Amniotic stem cell (primary cell): ENCODE measurements around the gene F10.

Source experiments
- DNase-seq: peaks from one replicate; lab custom pipeline; 2025; lab: John Stamatoyannopoulos, UW

Gene F10

GRCh38 chr13:113086991-113087922 is 35.3 kb upstream of the F10 start:
- no peak for DNase-seq

DNA sequence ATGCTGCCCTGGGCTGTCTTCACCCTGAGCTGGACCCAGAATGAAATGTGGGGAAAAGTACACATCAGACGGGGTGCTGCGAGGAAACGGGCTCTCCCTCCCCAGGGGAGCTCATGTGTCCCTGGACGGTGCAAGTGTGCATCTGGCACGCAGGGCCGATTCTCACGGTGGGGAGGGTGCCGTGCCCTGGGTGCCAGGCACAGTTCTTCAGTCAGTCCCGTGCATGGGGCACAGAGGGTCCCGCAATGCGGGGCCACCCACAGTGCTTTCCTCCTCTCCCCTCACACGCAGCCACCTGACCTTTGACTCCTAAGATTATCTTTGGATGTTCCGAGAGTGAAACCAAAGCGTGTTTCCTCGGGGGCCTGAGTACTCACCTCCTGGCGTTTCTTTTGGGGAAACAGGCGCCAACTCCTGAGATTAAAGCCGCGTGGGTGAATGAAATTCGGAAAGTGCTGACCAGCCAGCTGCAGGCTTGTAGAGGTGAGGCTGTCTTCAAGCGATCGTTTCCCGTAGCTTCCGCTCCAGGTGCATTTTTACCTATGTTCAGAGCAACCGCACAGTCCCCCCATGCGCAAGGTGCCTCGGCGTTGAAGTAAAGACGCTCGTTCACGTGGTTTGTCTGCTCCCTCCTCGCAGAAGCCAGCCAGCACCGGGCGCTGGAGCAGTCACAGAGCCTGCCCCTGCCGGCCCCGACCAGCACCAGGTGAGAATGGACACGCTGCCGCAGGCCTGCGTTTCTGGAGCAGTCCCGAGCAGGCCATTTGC is 34.5 kb upstream of the F10 start:
- DNase-seq: no peak

- no peak for DNase-seq
Observed at GRCh38 chr13:113088691-113089020, 33.9 kb upstream of the F10 start.

- DNase-seq: no peak
Observed at GRCh38 chr13:113089693-113090414, 32.7 kb upstream of the F10 start.

DNA sequence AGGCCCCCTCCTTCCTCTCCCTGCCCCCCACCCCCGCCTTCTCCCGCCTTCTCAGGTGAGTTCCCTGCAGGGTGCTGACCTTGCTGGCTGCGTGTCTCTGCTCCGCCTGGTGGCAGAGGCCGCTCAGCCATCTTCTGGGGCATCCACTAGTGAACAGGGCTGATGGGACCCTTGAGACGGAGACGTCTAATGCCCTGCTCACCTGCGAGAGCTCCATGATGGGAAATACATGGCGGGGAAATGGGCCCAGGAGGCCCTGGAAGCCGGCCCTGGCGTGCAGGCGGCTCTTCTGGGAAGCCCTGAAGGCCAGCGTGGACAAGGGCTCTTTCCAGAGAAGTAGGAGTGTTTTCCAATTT is 32.2 kb upstream of the F10 start:
- no peak for DNase-seq

GRCh38 chr13:113090806-113091205 is 31.8 kb upstream of the F10 start:
- DNase-seq: no peak

GRCh38 chr13:113091211-113091771 is 31.3 kb upstream of the F10 start:
- no peak for DNase-seq

- no peak for DNase-seq
Observed at GRCh38 chr13:113091891-113092775, 30.5 kb upstream of the F10 start.

DNA sequence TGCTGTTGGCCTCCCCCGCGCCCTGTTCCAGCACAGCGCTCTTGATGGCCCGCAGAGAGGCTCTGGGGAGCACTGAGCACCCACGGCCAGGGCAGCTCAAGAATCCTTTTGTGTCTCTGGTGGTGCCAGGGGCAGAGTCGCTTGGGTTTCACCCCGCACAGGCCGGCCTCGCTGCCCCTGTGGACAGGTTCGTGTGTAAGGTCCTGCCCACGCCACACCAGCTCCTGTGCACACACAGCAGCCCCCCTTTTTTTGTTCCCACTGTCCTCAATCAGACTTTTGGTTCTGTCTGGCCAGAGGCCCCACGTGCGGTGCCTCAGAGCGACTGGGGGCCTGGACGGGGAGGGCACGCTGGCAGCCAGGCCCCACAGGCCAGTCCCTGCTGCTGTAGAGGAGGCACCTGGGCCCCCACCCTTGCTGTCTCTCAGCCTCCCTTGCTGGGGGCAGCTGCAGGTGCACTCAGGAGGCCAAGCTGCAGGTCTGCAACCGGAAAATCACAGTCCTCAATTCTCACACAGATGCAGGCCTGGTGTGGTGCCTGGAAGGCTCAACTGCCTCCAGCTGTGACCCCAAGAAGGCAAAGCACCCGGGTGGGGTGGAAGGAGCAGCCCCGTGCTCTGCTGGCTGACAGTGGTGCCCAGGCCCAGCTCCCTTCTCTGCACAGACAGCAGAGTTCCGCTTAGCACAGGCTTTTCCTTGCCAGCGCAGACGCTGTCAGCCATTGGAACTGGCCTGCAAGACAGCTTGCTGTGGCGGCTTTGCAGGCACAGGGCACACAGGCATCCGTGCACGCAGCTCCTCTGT is 29.6 kb upstream of the F10 start:
- no peak for DNase-seq

DNA sequence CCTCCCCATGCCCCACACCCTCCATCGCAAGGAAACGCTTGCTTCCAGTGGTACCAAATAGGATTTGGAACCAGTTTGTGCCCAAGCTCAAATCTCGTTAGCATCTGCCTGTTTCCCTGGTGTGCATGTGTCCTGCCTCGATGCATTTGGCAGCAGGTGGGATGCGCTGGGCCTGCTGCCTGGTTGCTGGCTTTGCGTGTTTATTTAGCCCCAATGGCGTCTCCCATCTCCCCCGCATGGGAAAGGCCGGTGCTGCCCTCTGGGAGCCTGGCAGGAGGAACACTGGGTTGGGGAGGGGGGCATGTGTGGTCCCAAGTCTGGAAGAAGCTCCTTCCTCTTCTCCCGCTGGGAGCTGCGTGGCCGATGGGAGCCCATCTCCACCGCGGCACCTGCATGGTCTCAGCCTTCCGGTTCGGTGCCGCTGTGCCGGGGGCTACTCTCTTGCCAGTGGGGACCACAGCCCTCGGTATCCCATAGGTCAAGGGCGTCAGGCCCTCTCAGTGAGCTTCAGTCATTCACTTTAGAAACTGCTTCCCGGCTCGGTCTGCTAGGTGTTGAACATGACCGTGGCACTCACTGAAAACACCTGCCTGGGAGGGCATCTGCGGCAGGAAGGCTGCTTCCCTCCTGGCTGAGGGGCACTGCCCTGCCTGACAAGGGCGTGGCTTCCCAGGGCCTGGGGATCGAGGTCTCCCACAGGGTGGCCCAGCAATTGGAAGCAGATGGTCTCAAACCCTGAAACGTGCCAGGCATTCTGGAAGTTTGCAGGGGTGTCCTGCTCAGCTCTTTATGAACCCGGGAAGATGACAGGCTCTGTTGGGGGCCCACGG is 28.8 kb upstream of the F10 start:
- DNase-seq: no peak

DNA sequence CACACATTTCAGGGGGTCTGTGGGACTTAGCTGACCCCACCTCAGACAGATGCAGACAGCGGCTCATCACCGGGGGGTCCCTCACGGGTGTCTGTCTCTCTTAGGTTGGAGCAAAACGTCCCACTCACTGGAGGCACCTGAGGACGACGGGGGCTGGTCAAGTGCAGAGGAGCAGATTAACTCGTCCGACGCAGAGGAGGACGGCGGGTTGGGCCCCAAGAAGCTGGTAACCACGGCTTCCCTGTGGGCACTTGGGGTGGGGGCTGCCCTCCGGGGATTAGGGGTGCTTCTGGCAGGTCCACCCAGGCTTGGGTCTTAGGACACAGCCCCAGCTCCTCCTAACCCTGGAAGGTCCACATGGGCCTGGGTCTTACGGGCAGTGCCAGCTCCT is 28.2 kb upstream of the F10 start:
- no peak for DNase-seq

GRCh38 chr13:113095146-113096051 is 27.2 kb upstream of the F10 start:
- DNase-seq: no peak

DNA sequence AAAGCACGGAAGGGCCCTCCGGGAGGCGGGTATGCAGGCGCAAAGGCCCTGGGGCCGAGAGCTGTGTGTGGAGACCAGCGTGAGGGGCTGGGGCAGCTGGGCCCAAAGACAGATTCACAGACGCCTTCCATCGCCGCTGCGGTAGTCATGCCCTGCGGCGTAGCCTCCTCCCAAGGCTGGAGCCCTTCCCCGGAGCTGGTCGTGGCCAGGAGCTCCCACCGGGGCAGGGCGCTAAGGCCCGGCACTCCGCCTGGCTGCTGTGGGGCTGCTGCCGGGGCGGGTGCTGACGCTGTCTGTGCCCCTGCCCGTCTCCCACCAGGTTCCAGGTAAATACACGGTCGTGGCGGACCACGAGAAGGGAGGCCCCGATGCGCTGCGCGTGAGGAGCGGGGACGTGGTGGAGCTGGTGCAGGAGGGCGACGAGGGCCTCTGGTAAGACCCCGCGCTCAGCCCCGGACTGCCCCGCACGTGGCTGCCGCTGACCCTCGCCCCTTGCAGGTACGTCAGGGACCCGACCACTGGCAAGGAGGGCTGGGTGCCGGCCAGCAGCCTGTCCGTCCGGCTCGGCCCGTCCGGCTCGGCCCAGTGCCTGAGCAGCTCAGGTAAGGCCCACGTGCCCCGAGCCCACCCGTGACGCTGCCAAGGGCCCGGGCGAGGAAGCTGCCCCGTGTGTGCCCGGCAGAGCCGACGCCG is 26.4 kb upstream of the F10 start:
- no peak for DNase-seq

DNA sequence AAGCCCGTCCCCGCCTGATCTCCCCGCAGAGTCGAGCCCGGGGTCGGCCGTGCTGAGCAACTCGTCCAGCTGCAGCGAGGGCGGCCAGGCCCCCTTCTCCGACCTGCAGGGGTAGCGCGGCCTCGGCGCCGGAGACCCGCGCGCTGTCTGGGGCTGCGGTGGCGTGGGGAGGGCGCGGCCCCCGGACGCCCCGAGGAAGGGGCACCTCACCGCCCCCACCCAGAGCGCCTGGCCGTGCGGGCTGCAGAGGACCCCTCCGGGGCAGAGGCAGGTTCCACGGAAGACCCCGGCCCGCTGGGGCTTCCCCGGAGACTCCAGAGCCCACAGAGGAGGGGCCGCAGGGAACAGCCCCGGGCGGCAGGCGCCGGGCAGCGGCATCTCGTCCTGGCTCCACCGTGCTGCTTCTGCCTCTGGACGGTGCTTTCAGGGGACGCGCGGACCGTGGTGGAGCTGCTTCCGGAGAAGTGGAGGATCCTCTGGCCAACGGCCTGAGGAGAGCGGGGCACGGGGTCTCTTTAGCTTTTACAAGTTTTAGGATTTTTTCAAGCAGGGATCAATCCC is 25.8 kb upstream of the F10 start:
- no peak for DNase-seq

DNA sequence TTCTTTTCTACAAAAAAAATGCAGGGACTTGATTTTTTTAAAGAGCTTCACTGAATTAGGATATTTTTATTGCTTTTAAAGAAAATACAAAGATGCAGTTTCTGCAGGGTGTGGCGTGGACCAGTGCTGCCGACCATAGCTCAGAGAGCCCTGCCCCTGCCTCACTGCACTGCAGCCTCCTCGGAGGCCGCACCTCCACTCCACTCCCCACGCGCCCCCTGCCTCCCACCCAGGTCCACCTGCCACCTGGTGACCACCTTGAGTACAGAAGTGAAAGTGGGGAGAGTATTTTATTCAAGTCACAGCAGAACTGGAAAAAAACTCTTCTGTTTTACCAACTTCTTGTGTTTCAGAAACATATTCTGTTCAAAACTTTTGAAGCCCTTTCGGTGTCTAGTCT is 24.9 kb upstream of the F10 start:
- DNase-seq: no peak

- no peak for DNase-seq
Observed at GRCh38 chr13:113098162-113098732, 24.4 kb upstream of the F10 start.

GRCh38 chr13:113099142-113099541 is 23.5 kb upstream of the F10 start:
- DNase-seq: no peak
